ENCODE measurements around the gene CLCN7.

- TF ChIP-seq, protein P1, sequence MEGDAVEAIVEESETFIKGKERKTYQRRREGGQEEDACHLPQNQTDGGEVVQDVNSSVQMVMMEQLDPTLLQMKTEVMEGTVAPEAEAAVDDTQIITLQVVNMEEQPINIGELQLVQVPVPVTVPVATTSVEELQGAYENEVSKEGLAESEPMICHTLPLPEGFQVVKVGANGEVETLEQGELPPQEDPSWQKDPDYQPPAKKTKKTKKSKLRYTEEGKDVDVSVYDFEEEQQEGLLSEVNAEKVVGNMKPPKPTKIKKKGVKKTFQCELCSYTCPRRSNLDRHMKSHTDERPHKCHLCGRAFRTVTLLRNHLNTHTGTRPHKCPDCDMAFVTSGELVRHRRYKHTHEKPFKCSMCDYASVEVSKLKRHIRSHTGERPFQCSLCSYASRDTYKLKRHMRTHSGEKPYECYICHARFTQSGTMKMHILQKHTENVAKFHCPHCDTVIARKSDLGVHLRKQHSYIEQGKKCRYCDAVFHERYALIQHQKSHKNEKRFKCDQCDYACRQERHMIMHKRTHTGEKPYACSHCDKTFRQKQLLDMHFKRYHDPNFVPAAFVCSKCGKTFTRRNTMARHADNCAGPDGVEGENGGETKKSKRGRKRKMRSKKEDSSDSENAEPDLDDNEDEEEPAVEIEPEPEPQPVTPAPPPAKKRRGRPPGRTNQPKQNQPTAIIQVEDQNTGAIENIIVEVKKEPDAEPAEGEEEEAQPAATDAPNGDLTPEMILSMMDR (IDR thresholded peaks at IDR 0.05; ENCODE audit: poor library complexity, severe bottlenecking), result no peak
- TF ChIP-seq EZH2 (IDR thresholded peaks at IDR 0.05; ENCODE audit: borderline replicate concordance, insufficient read depth, low read length, poor library complexity, severe bottlenecking), result no peak
- TF ChIP-seq EP300 (conservative IDR thresholded peaks at IDR 0.05; ENCODE audit: poor library complexity, severe bottlenecking), result no peak
- TF ChIP-seq TAF1 (IDR thresholded peaks at IDR 0.05; ENCODE audit: low read depth), result no peak
- TF ChIP-seq, protein P2, sequence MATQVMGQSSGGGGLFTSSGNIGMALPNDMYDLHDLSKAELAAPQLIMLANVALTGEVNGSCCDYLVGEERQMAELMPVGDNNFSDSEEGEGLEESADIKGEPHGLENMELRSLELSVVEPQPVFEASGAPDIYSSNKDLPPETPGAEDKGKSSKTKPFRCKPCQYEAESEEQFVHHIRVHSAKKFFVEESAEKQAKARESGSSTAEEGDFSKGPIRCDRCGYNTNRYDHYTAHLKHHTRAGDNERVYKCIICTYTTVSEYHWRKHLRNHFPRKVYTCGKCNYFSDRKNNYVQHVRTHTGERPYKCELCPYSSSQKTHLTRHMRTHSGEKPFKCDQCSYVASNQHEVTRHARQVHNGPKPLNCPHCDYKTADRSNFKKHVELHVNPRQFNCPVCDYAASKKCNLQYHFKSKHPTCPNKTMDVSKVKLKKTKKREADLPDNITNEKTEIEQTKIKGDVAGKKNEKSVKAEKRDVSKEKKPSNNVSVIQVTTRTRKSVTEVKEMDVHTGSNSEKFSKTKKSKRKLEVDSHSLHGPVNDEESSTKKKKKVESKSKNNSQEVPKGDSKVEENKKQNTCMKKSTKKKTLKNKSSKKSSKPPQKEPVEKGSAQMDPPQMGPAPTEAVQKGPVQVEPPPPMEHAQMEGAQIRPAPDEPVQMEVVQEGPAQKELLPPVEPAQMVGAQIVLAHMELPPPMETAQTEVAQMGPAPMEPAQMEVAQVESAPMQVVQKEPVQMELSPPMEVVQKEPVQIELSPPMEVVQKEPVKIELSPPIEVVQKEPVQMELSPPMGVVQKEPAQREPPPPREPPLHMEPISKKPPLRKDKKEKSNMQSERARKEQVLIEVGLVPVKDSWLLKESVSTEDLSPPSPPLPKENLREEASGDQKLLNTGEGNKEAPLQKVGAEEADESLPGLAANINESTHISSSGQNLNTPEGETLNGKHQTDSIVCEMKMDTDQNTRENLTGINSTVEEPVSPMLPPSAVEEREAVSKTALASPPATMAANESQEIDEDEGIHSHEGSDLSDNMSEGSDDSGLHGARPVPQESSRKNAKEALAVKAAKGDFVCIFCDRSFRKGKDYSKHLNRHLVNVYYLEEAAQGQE (IDR thresholded peaks at IDR 0.05; ENCODE audit: borderline replicate concordance), result no peak
Observed at GRCh38 chr16:1487395-1488053, 12.7 kb upstream of the CLCN7 start.
